ENCODE data around the gene LKAAEAR1.

LKAAEAR1 gene

GRCh38 chr20:64099086-64099786 is 15.0 kb upstream of the LKAAEAR1 start:
- Histone ChIP-seq H3K4me1 (ENCODE audit: control extremely low read depth in 1 of 4, control insufficient read depth in 4 of 4, insufficient read depth in 4 of 4, low read length in 3 of 4) (peaks cover 0 to 13% (median 11%) of the 10 kb centered on the region in 4 experiments), H3K36me3 (ENCODE audit: control insufficient read depth in 4 of 4, insufficient read depth in 4 of 4, low read length in 3 of 4) (peaks cover 2 to 43% (median 15%) of the 10 kb centered on the region in 4 experiments), H3K4me3 (ENCODE audit: control insufficient read depth in 1 of 7, extremely low read depth in 1 of 7, insufficient read depth in 4 of 7, low read depth in 2 of 7, low read length in 6 of 7) (no peak overlapping the region), H3K27ac (ENCODE audit: insufficient read depth in 1 of 2, low read depth in 1 of 2, low read length in 2 of 2, poor library complexity in 1 of 2, severe bottlenecking in 2 of 2) (no peak overlapping the region), H3K27me3 (replicated peaks in 2 of 5; ENCODE audit: control insufficient read depth in 4 of 5, insufficient read depth in 5 of 5, low read length in 4 of 5) (peaks cover 0 to 3% (median 0%) of the 10 kb centered on the region in 5 experiments), H3K9me3 (ENCODE audit: control extremely low read depth in 1 of 5, control insufficient read depth in 4 of 5, insufficient read depth in 2 of 5, low read depth in 1 of 5, low read length in 4 of 5) (no peaks in the 10 kb centered on the region)
- DNase-seq, result no peak
- POLR2A ChIA-PET, result no interaction called here
- CTCF ChIA-PET, result interaction anchor here (1.1 to 4.9 kb wide), 6 partner anchors 11 to 47 kb away, joined by 3 to 28 read pairs (median 6); partner anchors contain the start of genes LKAAEAR1 and NPBWR2
- 95% methylated on average over 20 of the region's 21 CpGs for WGBS (ENCODE audit: insufficient coverage)

- POLR2A ChIA-PET, result no interaction called here
- DNase-seq, result no peak
- Histone ChIP-seq H3K27me3 (replicated peaks in 2 of 5; ENCODE audit: control insufficient read depth in 4 of 5, insufficient read depth in 5 of 5, low read length in 4 of 5) (peaks cover 0 to 3% (median 0%) of the 10 kb centered on the region in 5 experiments), H3K36me3 (ENCODE audit: control insufficient read depth in 4 of 4, insufficient read depth in 4 of 4, low read length in 3 of 4) (peaks cover 2 to 43% (median 15%) of the 10 kb centered on the region in 4 experiments), H3K9me3 (ENCODE audit: control extremely low read depth in 1 of 5, control insufficient read depth in 4 of 5, insufficient read depth in 2 of 5, low read depth in 1 of 5, low read length in 4 of 5) (no peaks in the 10 kb centered on the region), H3K27ac (ENCODE audit: insufficient read depth in 1 of 2, low read depth in 1 of 2, low read length in 2 of 2, poor library complexity in 1 of 2, severe bottlenecking in 2 of 2) (no peak overlapping the region), H3K4me3 (ENCODE audit: control insufficient read depth in 1 of 7, extremely low read depth in 1 of 7, insufficient read depth in 4 of 7, low read depth in 2 of 7, low read length in 6 of 7) (no peak overlapping the region), H3K4me1 (ENCODE audit: control extremely low read depth in 1 of 4, control insufficient read depth in 4 of 4, insufficient read depth in 4 of 4, low read length in 3 of 4) (peaks cover 0 to 13% (median 11%) of the 10 kb centered on the region in 4 experiments)
- CTCF ChIA-PET, result interaction anchor here (1.3 to 4.9 kb wide), 5 partner anchors 11 to 46 kb away, joined by 4 to 28 read pairs (median 7); partner anchors contain the start of genes LKAAEAR1 and NPBWR2
- WGBS (ENCODE audit: insufficient coverage), result 98% methylated on average over 26 of the region's 28 CpGs
These were observed 14.3 kb upstream of the LKAAEAR1 start for GRCh38 chr20:64098471-64099013.

- CTCF ChIA-PET, result interaction anchor here (0.9 to 2.2 kb wide), 3 partner anchors 13 to 23 kb away, joined by 3 to 10 read pairs (median 4); partner anchors contain the start of gene LKAAEAR1
These were observed 12.3 kb upstream of the LKAAEAR1 start for GRCh38 chr20:64096535-64096934.

GRCh38 chr20:64095927-64096326 is 11.7 kb upstream of the LKAAEAR1 start:
- peaks cover 2 to 43% (median 15%) of the 10 kb centered on the region in 4 experiments for H3K36me3 ChIP-seq (ENCODE audit: control insufficient read depth in 4 of 4, insufficient read depth in 4 of 4, low read length in 3 of 4)
- H3K4me1 ChIP-seq (ENCODE audit: control extremely low read depth in 1 of 4, control insufficient read depth in 4 of 4, insufficient read depth in 4 of 4, low read length in 3 of 4), result peaks cover 0 to 3% (median 0%) of the 10 kb centered on the region in 4 experiments
- DNase-seq, result no peak
- no peaks in the 10 kb centered on the region for H3K9me3 ChIP-seq (ENCODE audit: control extremely low read depth in 1 of 5, control insufficient read depth in 4 of 5, insufficient read depth in 2 of 5, low read depth in 1 of 5, low read length in 4 of 5)
- ChIA-PET CTCF (interaction anchor here (0.9 to 2.2 kb wide), 4 partner anchors 10 to 24 kb away, joined by 3 to 10 read pairs (median 4); partner anchors contain the start of gene LKAAEAR1), POLR2A (no interaction called here)
- H3K27ac ChIP-seq (ENCODE audit: insufficient read depth in 1 of 2, low read depth in 1 of 2, low read length in 2 of 2, poor library complexity in 1 of 2, severe bottlenecking in 2 of 2), result no peak overlapping the region
- WGBS (ENCODE audit: insufficient coverage), result 95% methylated on average over 9 of the region's 11 CpGs
- H3K4me3 ChIP-seq (ENCODE audit: control insufficient read depth in 1 of 7, extremely low read depth in 1 of 7, insufficient read depth in 4 of 7, low read depth in 2 of 7, low read length in 6 of 7), result no peak overlapping the region
- H3K27me3 ChIP-seq (replicated peaks in 2 of 5; ENCODE audit: control insufficient read depth in 4 of 5, insufficient read depth in 5 of 5, low read length in 4 of 5), result no peaks in the 10 kb centered on the region

More at GRCh38 chr20:64096535-64096934, 12.3 kb upstream of the LKAAEAR1 start:
- no peak overlapping the region for H3K4me3 ChIP-seq (ENCODE audit: control insufficient read depth in 1 of 7, extremely low read depth in 1 of 7, insufficient read depth in 4 of 7, low read depth in 2 of 7, low read length in 6 of 7)
- POLR2A ChIA-PET, result no interaction called here
- peaks cover 0 to 4% (median 2%) of the 10 kb centered on the region in 4 experiments for H3K4me1 ChIP-seq (ENCODE audit: control extremely low read depth in 1 of 4, control insufficient read depth in 4 of 4, insufficient read depth in 4 of 4, low read length in 3 of 4)
- no peaks in the 10 kb centered on the region for H3K9me3 ChIP-seq (ENCODE audit: control extremely low read depth in 1 of 5, control insufficient read depth in 4 of 5, insufficient read depth in 2 of 5, low read depth in 1 of 5, low read length in 4 of 5)
- H3K27me3 ChIP-seq (replicated peaks in 2 of 5; ENCODE audit: control insufficient read depth in 4 of 5, insufficient read depth in 5 of 5, low read length in 4 of 5), result no peaks in the 10 kb centered on the region
- no peak for DNase-seq
- H3K36me3 ChIP-seq (ENCODE audit: control insufficient read depth in 4 of 4, insufficient read depth in 4 of 4, low read length in 3 of 4), result peaks cover 2 to 43% (median 15%) of the 10 kb centered on the region in 4 experiments
- WGBS (ENCODE audit: insufficient coverage), result 93% methylated on average over 5 of the region's 6 CpGs
- H3K27ac ChIP-seq (ENCODE audit: insufficient read depth in 1 of 2, low read depth in 1 of 2, low read length in 2 of 2, poor library complexity in 1 of 2, severe bottlenecking in 2 of 2), result no peak overlapping the region

GRCh38 chr20:64095455-64095854 is 11.3 kb upstream of the LKAAEAR1 start:
- ChIA-PET POLR2A (no interaction called here), CTCF (interaction anchor here (0.9 to 2.2 kb wide), 3 partner anchors 10 to 24 kb away, joined by 3 to 10 read pairs (median 3); no protein-coding TSS in a partner anchor)
- no peak overlapping the region for H3K4me3 ChIP-seq (ENCODE audit: control insufficient read depth in 1 of 7, extremely low read depth in 1 of 7, insufficient read depth in 4 of 7, low read depth in 2 of 7, low read length in 6 of 7)
- H3K27me3 ChIP-seq (replicated peaks in 2 of 5; ENCODE audit: control insufficient read depth in 4 of 5, insufficient read depth in 5 of 5, low read length in 4 of 5), result no peaks in the 10 kb centered on the region
- H3K27ac ChIP-seq (ENCODE audit: insufficient read depth in 1 of 2, low read depth in 1 of 2, low read length in 2 of 2, poor library complexity in 1 of 2, severe bottlenecking in 2 of 2), result no peak overlapping the region
- H3K9me3 ChIP-seq (ENCODE audit: control extremely low read depth in 1 of 5, control insufficient read depth in 4 of 5, insufficient read depth in 2 of 5, low read depth in 1 of 5, low read length in 4 of 5), result no peaks in the 10 kb centered on the region
- DNase-seq, result no peak
- 100% methylated on average over 2 of the region's 4 CpGs for WGBS (ENCODE audit: insufficient coverage)
- peaks cover 0 to 3% (median 0%) of the 10 kb centered on the region in 4 experiments for H3K4me1 ChIP-seq (ENCODE audit: control extremely low read depth in 1 of 4, control insufficient read depth in 4 of 4, insufficient read depth in 4 of 4, low read length in 3 of 4)
- H3K36me3 ChIP-seq (ENCODE audit: control insufficient read depth in 4 of 4, insufficient read depth in 4 of 4, low read length in 3 of 4), result peaks cover 2 to 42% (median 15%) of the 10 kb centered on the region in 4 experiments

- peaks cover 0 to under 1% (median 0%) of the 10 kb centered on the region in 5 experiments for H3K9me3 ChIP-seq (ENCODE audit: control extremely low read depth in 1 of 5, control insufficient read depth in 4 of 5, insufficient read depth in 2 of 5, low read depth in 1 of 5, low read length in 4 of 5)
- WGBS (ENCODE audit: insufficient coverage), result 88% methylated on average over 8 of the region's 9 CpGs
- POLR2A ChIA-PET, result no interaction called here
- CTCF ChIA-PET, result interaction anchor here (0.8 kb wide), 1 partner anchor 9 kb away, joined by 3 read pairs; the partner anchor contains the start of gene LKAAEAR1
- peaks cover 0 to 3% (median 0%) of the 10 kb centered on the region in 4 experiments for H3K4me1 ChIP-seq (ENCODE audit: control extremely low read depth in 1 of 4, control insufficient read depth in 4 of 4, insufficient read depth in 4 of 4, low read length in 3 of 4)
- H3K27ac ChIP-seq (ENCODE audit: insufficient read depth in 1 of 2, low read depth in 1 of 2, low read length in 2 of 2, poor library complexity in 1 of 2, severe bottlenecking in 2 of 2), result no peak overlapping the region
- H3K27me3 ChIP-seq (replicated peaks in 2 of 5; ENCODE audit: control insufficient read depth in 4 of 5, insufficient read depth in 5 of 5, low read length in 4 of 5), result no peaks in the 10 kb centered on the region
- DNase-seq, result no peak
- H3K4me3 ChIP-seq (ENCODE audit: control insufficient read depth in 1 of 7, extremely low read depth in 1 of 7, insufficient read depth in 4 of 7, low read depth in 2 of 7, low read length in 6 of 7), result no peak overlapping the region
- peaks cover 2 to 21% (median 7%) of the 10 kb centered on the region in 4 experiments for H3K36me3 ChIP-seq (ENCODE audit: control insufficient read depth in 4 of 4, insufficient read depth in 4 of 4, low read length in 3 of 4)
These were observed 8.9 kb upstream of the LKAAEAR1 start for GRCh38 chr20:64093013-64093503.
